Thymus (tissue), 11 donors: Measurements from ENCODE around the gene PEA15. TPM values are rescaled to one million over a fixed set of nuclear protein-coding genes. Genes with fewer than 3 reads are reported as not detected.

Source experiments
- DNase-seq, 9 donors: peaks; one replicate each; pipeline ENCODE4 v3.0.0-alpha.2; 2013; ENCODE audit warnings: low spot score in 9 of 9, low read depth in 6 of 9, missing footprints in 1 of 9
- H3K27ac ChIP-seq, 2 donors: one replicate each; pipeline ENCODE4 v1.5.1; 2013; ENCODE audit warnings: control low read depth in 1 of 2, low read depth in 1 of 2, low read length in 1 of 2, mild to moderate bottlenecking in 1 of 2, moderate library complexity in 1 of 2
- H3K27me3 ChIP-seq, 2 donors: one replicate each; pipeline ENCODE4 v1.5.1; 2013; ENCODE audit warnings: low read length in 1 of 2; ENCODE audit not compliant: control insufficient read depth in 2 of 2, insufficient read depth in 1 of 2
- H3K36me3 ChIP-seq, 2 donors: one replicate each; pipeline ENCODE4 v1.5.1; 2013; ENCODE audit warnings: low read length in 1 of 2, mild to moderate bottlenecking in 1 of 2, moderate library complexity in 1 of 2; ENCODE audit not compliant: control insufficient read depth in 2 of 2, insufficient read depth in 2 of 2
- H3K4me1 ChIP-seq, 2 donors: one replicate each; pipeline ENCODE4 v1.5.1; 2013; ENCODE audit warnings: low read length in 2 of 2; ENCODE audit not compliant: control insufficient read depth in 2 of 2, insufficient read depth in 2 of 2
- H3K4me3 ChIP-seq, 2 donors: one replicate each; pipeline ENCODE4 v1.5.1; 2013; ENCODE audit warnings: low read length in 2 of 2, control low read depth in 1 of 2, mild to moderate bottlenecking in 1 of 2
- H3K9me3 ChIP-seq, 2 donors: one replicate each; pipeline ENCODE4 v1.5.1; 2013; ENCODE audit warnings: low read length in 1 of 2, mild to moderate bottlenecking in 1 of 2; ENCODE audit not compliant: control insufficient read depth in 2 of 2, insufficient read depth in 1 of 2
- WGBS: extraction: QIAGEN DNeasy Blood & Tissue Kit; methylation state at CpG from one replicate; pipeline ENCODE4 v1.1.7; 2013; 5-methylcytosine and 5-hydroxymethylcytosine counted together
- polyA plus RNA-seq: library from polyadenylated mRNA; stranded (reverse); fragments of 200-250 nt; gene quantifications from one replicate; pipeline ENCODE4 v1.2.3, GENCODE V29; 2013
- total RNA-seq: library from RNA; stranded (reverse); fragments of 120-200 nt; gene quantifications from one replicate; pipeline ENCODE4 v1.2.4, GENCODE V29; 2013
- donor health status: healthy.

Gene PEA15
- total and polyA plus RNA-seq, 2 donors, result 25.9 to 77.3 TPM

DNA sequence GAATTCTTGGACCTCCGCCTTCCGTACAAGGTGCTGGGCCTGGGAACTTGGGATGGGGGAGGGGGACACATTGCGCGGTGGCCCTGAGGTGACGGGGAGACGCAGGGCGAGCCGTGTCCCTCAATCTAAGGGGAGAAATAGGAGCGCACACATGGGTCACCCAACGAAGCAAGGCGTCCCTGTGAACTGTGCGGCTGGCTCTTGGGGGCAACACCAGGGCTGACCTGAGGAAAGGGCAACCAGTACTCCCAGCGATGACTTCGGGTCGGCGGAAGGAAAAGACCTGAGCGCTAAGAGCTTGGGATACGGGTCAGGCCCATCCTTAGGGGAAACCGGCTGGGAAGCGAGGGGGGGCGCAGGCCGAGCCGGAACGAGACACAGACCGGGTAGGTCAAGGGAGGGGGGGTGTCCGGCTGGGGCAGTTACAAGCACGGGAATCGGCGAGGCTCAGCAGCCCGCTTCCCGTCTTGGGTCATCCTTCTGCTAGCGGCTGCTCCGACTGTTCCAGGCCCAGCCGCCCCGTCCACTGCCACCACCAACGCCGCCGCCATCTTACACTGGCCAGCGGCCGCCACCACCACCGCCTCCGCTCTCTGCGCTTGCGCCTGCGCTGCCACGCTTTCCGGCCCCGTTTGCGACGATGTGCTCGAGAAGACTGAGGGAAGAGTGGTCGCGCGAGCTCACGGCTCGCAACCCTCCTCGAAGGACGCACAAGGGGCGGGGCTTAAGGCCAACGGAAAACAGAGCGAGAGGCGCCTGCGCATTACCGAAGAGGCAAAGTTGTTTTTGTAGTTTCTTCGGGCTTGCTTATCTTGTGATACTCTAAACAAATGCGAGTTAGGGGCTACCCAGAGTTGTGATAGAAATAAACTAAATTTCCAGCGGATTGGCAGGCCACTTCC lies 57.0 kb downstream of the PEA15 start, which contains the start of gene DCAF8:
Gene DCAF8 (minus strand): TSS at position 657 of the 902 bp plus-strand sequence. CDS start 18,541 bp downstream, outside the sequence.
- Histone ChIP-seq H3K27me3 (no peaks in the 10 kb centered on the region), H3K36me3 (peaks cover 8 to 10% of the 10 kb centered on the region in 2 donors), H3K27ac (peak within 1 kb of the TSS; percentile 98 to 99), H3K9me3 (no peaks in the 10 kb centered on the region), H3K4me3 (peak within 1 kb of the TSS; percentile 84 to 98), H3K4me1 (peaks cover 13 to 17% of the 10 kb centered on the region in 2 donors)
- peak; percentile 92 to 99 (median 98) for DNase-seq
- WGBS, result under 1% methylated on average over 67 of the region's 67 CpGs

DNA sequence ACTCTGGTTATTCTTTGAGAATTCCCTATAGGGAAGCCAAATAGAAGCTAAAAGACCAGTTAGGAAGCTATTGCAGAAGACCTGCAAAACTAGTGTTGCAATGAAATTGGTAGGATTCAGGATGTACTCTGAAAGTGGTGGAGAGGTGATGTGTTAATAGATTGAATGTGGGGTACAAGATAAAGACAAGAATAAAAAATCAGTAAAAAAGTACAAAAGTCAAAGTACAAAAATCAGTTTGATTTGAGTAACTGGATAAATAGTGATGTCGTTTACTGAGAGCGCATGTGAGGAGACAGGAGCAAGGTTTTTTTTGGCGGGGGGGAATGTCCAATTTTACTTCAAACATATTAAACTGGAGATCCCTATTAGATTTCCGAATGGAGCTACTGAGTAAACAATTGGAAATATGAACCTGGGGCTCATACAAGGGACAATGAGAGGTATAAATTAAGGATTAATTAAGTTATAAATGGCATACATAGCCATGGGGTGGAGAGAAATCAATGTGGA lies 59.7 kb downstream of the PEA15 start:
- Histone ChIP-seq H3K9me3 (no peaks in the 10 kb centered on the region), H3K4me3 (no peak overlapping the region), H3K27ac (no peak overlapping the region), H3K4me1 (peaks cover 13 to 17% of the 10 kb centered on the region in 2 donors), H3K36me3 (no peaks in the 10 kb centered on the region), H3K27me3 (no peaks in the 10 kb centered on the region)
- 97% methylated on average over 4 of the region's 4 CpGs for WGBS
- no peak for DNase-seq

Other genes starting within 250 kb of the PEA15 start
- gene PIGM, start 173.4 kb upstream of the PEA15 start, total RNA-seq, result 3.1 TPM
- 5.7 TPM for gene PIGM, start 173.4 kb upstream of the PEA15 start, polyA plus RNA-seq
- gene KCNJ10, start 135.2 kb upstream of the PEA15 start, total RNA-seq, result 0.33 TPM
- 0.27 TPM for gene KCNJ10, start 135.2 kb upstream of the PEA15 start, polyA plus RNA-seq
- 0.05 TPM for gene KCNJ9, start 123.8 kb upstream of the PEA15 start, total RNA-seq
- 0.09 TPM for gene KCNJ9, start 123.8 kb upstream of the PEA15 start, polyA plus RNA-seq
- gene IGSF8, start 106.8 kb upstream of the PEA15 start, total RNA-seq, result 15.6 TPM
- 22.3 TPM for gene IGSF8, start 106.8 kb upstream of the PEA15 start, polyA plus RNA-seq
- gene ATP1A2, start 89.6 kb upstream of the PEA15 start, total RNA-seq, result 0.38 TPM
- gene ATP1A2, start 89.6 kb upstream of the PEA15 start, polyA plus RNA-seq, result 1.3 TPM
- gene ATP1A4, start 53.8 kb upstream of the PEA15 start, total RNA-seq, result 0.28 TPM
- gene ATP1A4, start 53.8 kb upstream of the PEA15 start, polyA plus RNA-seq, result 0.62 TPM
- 0.42 TPM for gene CASQ1, start 14.8 kb upstream of the PEA15 start, total RNA-seq
- gene CASQ1, start 14.8 kb upstream of the PEA15 start, polyA plus RNA-seq, result 0.66 TPM
- gene DCAF8, start 57.2 kb downstream of the PEA15 start, total RNA-seq, result 75.8 TPM
- gene DCAF8, start 57.2 kb downstream of the PEA15 start, polyA plus RNA-seq, result 114 TPM
- gene PEX19, start 79.7 kb downstream of the PEA15 start, total RNA-seq, result 29.0 TPM
- gene PEX19, start 79.7 kb downstream of the PEA15 start, polyA plus RNA-seq, result 20.7 TPM
- 80.2 TPM for gene COPA, start 137.9 kb downstream of the PEA15 start, total RNA-seq
- gene COPA, start 137.9 kb downstream of the PEA15 start, polyA plus RNA-seq, result 61.5 TPM
- 22.2 TPM for gene NCSTN, start 138.0 kb downstream of the PEA15 start, total RNA-seq
- gene NCSTN, start 138.0 kb downstream of the PEA15 start, polyA plus RNA-seq, result 40.0 TPM
- 0.05 TPM for gene NHLH1, start 161.7 kb downstream of the PEA15 start, total RNA-seq
- 0.43 TPM for gene NHLH1, start 161.7 kb downstream of the PEA15 start, polyA plus RNA-seq
- gene VANGL2, start 195.2 kb downstream of the PEA15 start, total RNA-seq, result 2.0 TPM
- 5.6 TPM for gene VANGL2, start 195.2 kb downstream of the PEA15 start, polyA plus RNA-seq